ENCODE measurements around the gene ARHGEF18.

Gene ARHGEF18

GRCh38 chr19:7333198-7334118 is 15.3 kb upstream of the ARHGEF18 start:
- no peak for DNase-seq (ENCODE audit: low spot score)
- CTCF ChIA-PET: no interaction called here
- POLR2A ChIA-PET (ENCODE audit: low non-redundant PET): interaction anchor here (0.5 to 0.7 kb wide), 2 partner anchors 22 to 108 kb away, joined by 3 to 11 read pairs; no protein-coding TSS in a partner anchor
- TF ChIP-seq, protein P1, sequence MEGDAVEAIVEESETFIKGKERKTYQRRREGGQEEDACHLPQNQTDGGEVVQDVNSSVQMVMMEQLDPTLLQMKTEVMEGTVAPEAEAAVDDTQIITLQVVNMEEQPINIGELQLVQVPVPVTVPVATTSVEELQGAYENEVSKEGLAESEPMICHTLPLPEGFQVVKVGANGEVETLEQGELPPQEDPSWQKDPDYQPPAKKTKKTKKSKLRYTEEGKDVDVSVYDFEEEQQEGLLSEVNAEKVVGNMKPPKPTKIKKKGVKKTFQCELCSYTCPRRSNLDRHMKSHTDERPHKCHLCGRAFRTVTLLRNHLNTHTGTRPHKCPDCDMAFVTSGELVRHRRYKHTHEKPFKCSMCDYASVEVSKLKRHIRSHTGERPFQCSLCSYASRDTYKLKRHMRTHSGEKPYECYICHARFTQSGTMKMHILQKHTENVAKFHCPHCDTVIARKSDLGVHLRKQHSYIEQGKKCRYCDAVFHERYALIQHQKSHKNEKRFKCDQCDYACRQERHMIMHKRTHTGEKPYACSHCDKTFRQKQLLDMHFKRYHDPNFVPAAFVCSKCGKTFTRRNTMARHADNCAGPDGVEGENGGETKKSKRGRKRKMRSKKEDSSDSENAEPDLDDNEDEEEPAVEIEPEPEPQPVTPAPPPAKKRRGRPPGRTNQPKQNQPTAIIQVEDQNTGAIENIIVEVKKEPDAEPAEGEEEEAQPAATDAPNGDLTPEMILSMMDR (conservative IDR thresholded peaks at IDR 0.05; ENCODE audit: low read depth): no peak
- no peak overlapping the region for H3K27ac ChIP-seq

DNA sequence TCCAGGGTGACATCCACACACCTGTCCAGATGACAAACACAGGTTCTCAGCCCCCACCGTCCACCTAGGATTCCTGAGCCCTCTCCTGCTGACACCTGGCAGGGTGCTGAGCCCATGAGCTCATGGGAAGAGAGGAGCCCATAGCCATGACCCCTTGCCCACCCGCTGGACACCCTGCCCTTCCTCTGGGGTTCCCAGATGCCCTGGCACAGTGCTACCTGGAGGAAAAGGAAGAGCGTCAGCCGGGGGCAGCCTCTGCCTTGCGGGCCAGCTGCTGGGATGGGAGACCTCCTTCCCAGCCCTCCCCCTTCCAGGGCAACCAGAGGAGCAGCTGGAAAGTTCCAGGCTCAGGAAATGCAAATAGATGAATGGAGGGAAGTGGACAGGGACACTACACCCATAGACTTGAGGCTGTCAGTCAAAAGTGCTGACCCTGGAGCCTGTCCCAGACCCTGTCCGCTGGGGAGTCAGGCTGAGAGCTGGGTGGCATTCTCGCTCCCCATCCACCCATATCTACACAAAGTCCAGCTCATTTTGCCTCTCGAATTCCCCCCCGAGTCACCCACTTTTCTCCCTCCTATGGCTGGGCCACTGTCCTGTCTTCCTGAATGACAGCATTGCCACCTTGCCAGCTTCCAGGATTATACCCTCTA is 12.3 kb upstream of the ARHGEF18 start:
- TF ChIP-seq, protein P1 (conservative IDR thresholded peaks at IDR 0.05; ENCODE audit: low read depth): no peak
- POLR2A ChIA-PET (ENCODE audit: low non-redundant PET): no interaction called here
- CTCF ChIA-PET: no interaction called here
- no peak for DNase-seq (ENCODE audit: low spot score)
- no peak overlapping the region for H3K27ac ChIP-seq

- no peak for DNase-seq (ENCODE audit: low spot score)
- POLR2A ChIA-PET (ENCODE audit: low non-redundant PET): no interaction called here
Measured at GRCh38 chr19:7337380-7338194, 11.2 kb upstream of the ARHGEF18 start.

DNA sequence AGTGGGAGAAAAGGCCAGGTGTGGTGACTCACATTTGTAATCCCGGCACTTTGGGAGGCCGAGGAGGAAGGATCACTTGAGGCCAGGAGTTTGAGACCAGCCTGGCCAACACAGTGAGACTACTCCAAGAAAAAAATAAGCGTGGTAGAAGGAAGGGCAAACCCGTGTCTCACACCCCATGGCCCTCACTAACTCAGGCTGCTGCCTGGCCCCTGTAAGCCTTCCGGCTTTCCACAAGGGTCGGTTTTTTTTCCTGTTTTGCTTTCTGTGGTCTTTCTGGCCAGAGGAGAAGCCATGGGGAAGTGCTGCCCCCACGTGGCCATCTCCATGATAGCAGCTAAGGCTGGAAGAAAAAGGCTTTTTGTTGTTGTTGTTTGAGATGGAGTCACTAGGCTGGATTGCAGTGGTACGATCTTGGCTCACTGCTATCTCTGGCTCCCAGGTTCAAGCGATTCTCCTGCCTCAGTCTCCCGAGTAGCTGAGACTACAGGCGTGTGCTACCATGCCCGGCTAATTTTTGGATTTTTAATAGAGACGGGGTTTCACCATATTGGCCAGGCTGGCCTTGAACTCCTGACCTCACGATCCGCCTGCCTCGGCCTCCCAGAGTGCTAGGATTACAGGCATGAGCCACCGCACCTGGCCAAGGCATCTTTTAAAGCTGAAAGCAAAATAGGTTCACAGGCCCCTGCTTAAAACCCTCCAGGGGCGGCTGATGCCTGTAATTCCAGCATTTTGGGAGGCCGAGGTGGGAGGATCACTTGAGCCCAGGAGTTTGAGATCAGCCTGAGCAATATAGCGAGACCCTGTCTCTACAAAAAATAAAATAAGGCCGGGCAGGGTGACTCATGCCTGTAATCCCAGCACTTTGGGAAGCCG is 7.5 kb upstream of the ARHGEF18 start:
- POLR2A ChIA-PET (ENCODE audit: low non-redundant PET): no interaction called here
- CTCF ChIA-PET: interaction anchor here (0.6 to 2.8 kb wide), 19 partner anchors 12 to 1514 kb away, joined by 3 to 24 read pairs (median 4); no protein-coding TSS in a partner anchor
- DNase-seq (ENCODE audit: low spot score): peak; percentile 49
- no peak overlapping the region for H3K27ac ChIP-seq
- TF ChIP-seq, protein P1 (conservative IDR thresholded peaks at IDR 0.05; ENCODE audit: low read depth): peak; percentile 89

More at GRCh38 chr19:7337380-7338194, 11.2 kb upstream of the ARHGEF18 start:
- TF ChIP-seq, protein P1 (conservative IDR thresholded peaks at IDR 0.05; ENCODE audit: low read depth): no peak
- H3K27ac ChIP-seq: no peak overlapping the region
- CTCF ChIA-PET: no interaction called here

GRCh38 chr19:7342143-7342542 is 6.6 kb upstream of the ARHGEF18 start:
- DNase-seq (ENCODE audit: low spot score): no peak
- ChIA-PET POLR2A (ENCODE audit: low non-redundant PET) (no interaction called here), CTCF (interaction anchor here (0.6 to 2.8 kb wide), 5 partner anchors 12 to 240 kb away, joined by 3 to 24 read pairs (median 7); no protein-coding TSS in a partner anchor)
- no peak overlapping the region for H3K27ac ChIP-seq
- TF ChIP-seq, protein P1 (conservative IDR thresholded peaks at IDR 0.05; ENCODE audit: low read depth): no peak

Data from RWPE1 (cell line).